Measurements from ENCODE around the gene CTNNA1.
"Not testable (repeated sequence)": the region's sequence is repeated elsewhere in the genome, so short reads cannot be mapped to it uniquely, and the experiment has no call there.

CTNNA1 gene

DNA sequence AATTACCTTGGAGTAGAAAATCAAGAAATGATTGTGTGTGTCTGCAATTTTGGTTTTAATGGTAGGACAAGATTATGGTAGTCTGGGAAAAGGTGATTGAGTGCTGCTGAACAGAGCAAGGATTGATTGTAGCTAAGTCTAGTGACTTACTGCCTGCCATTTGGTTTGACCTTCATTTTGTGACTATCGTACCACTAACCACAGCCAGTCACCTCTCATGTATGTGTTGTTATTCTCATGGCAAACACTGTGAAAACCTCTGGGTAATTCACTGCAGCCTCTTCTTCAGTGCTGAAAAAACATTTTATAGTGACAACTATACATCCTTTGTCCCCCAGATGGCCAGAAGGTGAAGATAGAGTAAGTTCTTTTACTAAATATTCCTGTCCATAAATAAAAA lies 37.5 kb downstream of the CTNNA1 start:
- H3K4me3 ChIP-seq (ENCODE audit: low read length): no peak overlapping the region
- DNase-seq (ENCODE audit: low read depth, low spot score): no peak

DNA sequence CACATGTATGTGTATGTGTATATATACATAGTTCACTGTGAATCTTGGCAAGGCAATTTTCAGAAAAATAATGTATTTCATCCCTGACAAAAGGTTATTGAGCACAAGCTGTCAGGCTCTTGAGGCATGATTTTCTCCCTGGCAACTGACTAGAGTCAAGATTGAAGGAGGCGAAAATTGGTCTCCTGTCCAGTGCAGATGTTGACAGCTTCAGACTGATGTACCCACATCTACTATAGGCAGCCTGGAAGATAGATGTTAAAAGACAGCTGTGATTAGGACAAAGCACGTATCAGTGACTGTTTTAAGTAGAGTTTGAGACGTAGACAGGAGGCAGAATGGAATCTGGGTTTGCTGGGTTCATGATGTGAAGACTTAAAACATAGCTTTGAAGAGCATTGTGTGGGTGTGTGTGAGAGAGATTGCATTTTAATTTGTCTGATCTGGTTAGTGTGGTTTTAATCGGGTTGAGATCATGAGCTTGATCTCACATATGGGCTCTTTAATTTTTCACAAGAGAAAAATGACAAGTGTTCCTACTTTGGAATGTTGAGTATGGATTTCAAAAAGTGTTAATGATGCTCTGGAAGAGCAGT lies 39.1 kb downstream of the CTNNA1 start:
- no peak overlapping the region for H3K4me3 ChIP-seq (ENCODE audit: low read length)
- DNase-seq (ENCODE audit: low read depth, low spot score): peak; percentile 70

DNA sequence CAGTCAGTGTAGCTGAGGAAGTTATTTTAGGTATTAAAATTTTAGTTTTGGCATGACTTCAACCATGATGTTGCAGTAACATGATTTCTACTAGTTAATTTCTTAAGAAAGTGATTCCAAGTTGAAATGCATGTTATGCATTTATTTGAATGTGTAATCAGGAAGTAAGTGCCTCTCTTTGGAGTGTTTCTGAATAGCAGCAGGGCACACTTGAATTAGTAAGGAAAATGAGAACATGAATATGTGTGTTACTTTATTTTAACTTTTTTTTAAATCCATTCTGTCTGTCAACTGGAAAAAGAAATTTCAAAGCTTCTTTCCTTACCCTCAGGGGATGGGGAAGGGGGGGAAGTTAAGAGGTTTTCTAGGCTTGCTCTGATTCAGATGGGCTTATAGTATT lies 40.4 kb downstream of the CTNNA1 start:
- DNase-seq (ENCODE audit: low read depth, low spot score): no peak

DNA sequence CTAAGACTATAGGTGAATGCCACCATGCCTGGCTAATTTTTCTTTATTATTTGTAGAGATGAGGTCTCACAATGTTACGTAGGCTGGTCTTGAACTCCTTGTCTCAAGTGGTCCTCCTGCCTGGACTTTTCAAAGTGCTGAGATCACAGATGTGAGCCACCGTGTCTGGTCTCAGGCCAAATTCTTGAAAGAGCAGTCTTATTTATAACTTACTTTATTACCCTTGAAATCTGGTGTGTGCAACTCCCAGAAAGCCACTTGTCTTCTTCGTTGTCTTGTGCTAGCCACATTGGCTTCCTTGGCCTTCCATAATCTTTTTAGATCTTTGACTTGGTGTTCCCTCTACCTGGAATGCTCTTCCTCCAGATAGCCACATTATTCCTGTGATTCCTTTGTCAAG lies 50.1 kb downstream of the CTNNA1 start:
- no peak overlapping the region for H3K4me3 ChIP-seq (ENCODE audit: low read length)
- DNase-seq (ENCODE audit: low read depth, low spot score): no peak

More for the DNA sequence above, 40.4 kb downstream of the CTNNA1 start:
- no peak overlapping the region for H3K4me3 ChIP-seq (ENCODE audit: low read length)

DNA sequence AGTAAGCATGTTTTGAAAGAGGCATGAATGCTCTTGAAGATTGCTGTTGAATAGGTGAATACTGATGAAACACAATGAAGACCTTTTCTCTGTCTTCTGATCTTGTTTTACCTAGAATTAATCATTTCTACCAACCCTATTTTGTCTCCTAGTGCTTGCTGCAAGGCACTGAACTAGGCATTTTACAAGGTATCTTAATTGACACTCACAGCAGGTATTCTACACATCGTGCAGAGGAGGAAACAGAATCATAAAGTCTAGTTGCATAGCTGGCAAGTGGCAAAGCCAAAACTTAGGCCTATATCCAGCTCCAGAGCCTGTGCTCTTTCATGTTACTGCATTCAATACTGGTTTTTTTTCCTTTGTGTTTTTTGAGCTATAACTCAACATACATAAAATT lies 50.7 kb downstream of the CTNNA1 start:
- H3K4me3 ChIP-seq (ENCODE audit: low read length): no peak overlapping the region
- DNase-seq (ENCODE audit: low read depth, low spot score): no peak

DNA sequence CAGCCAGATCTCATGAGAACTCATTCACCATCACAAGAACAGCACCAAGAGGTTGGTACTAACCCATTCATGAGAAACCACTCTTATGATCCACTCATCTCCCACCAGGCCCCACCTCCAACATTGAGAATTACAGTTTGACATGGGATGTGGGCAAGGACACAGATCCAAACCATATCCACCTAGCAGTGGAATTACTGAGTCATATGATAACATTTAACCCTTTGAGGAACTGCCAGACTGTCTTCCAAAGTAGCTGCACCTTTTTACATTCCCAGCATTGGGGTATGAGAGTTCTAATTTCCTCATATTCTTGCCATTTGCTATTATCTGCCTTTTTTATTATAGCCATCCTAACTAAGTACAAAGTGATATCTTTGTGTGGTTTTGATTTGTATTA lies 51.9 kb downstream of the CTNNA1 start:
- no peak for DNase-seq (ENCODE audit: low read depth, low spot score)
- no peak overlapping the region for H3K4me3 ChIP-seq (ENCODE audit: low read length)

DNA sequence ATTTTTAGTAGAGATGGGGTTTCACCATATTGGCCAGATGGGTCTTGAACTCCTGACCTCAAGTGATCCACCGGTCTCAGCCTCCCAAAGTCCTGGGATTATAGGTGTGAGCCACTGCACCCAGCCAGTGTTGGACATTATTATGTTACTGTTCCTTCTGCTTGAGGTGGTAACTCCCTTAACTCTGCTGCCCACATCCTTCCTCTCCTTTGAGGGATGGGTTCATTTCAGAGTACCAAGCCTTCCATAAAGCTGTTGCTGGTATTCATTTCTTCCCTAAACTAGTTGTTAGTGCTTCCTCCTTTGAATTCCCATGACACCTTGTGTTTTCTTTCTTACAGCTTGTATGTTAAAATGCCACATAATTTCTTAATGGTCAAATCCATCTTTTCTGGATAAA lies 54.0 kb downstream of the CTNNA1 start:
- no peak overlapping the region for H3K4me3 ChIP-seq (ENCODE audit: low read length)
- peak; percentile 35 for DNase-seq (ENCODE audit: low read depth, low spot score)

DNA sequence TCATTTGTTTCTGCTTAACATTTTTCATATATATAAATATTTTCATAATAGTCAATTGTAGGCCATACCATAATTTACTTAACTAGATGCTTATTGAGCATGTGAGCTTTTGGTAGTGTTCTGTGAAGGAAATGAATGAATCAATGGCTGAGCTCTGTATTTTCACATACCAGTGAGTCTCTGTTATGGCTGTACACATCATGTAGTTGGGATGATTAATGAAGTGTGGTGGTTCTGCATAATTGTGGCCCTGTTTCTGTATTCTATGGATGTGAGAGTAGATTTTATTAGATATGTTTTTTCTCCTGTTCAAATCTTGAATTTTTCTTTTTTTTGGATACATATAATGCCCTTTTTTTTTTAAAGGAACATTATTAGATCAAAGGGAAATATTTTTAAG lies 56.2 kb downstream of the CTNNA1 start:
- H3K4me3 ChIP-seq (ENCODE audit: low read length): no peak overlapping the region
- no peak for DNase-seq (ENCODE audit: low read depth, low spot score)

DNA sequence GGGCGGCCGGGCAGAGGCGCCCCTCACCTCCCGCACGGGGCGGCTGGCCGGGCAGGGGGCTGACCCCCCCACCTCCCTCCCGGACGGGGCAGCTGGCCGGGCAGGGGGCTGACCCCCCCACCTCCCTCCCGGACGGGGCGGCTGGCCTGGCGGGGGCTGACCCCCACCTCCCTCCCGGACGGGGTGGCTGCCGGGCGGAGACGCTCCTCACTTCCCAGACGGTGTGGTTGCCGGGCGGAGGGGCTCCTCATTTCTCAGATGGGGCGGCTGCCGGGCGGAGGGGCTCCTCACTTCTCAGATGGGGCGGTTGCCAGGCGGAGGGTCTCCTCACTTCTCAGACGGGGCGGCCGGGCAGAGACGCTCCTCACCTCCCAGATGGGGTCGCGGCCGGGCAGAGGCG lies 57.6 kb downstream of the CTNNA1 start:
- DNase-seq (ENCODE audit: low read depth, low spot score); H3K4me3 ChIP-seq (ENCODE audit: low read length): not testable (repeated sequence)

DNA sequence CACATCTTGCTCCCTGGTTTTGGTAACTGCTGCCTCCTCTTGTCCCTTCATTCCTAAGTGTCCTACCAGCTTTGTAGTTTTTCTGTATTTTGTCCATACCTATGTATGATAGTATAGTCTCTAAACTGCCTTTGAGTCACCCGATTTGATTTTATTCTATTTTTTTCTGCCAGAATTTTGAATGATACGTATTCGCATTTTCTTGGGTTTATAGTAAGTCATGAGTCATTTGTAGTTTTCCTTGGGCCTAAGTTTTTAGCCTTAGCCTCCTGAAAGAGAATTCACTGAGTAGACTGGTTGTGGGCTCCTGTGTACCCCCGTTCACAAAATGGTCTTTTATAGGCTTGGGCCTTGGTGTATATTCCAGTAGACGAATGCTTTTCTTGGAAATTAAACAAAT lies 62.3 kb downstream of the CTNNA1 start:
- no peak overlapping the region for H3K4me3 ChIP-seq (ENCODE audit: low read length)
- no peak for DNase-seq (ENCODE audit: low read depth, low spot score)

DNA sequence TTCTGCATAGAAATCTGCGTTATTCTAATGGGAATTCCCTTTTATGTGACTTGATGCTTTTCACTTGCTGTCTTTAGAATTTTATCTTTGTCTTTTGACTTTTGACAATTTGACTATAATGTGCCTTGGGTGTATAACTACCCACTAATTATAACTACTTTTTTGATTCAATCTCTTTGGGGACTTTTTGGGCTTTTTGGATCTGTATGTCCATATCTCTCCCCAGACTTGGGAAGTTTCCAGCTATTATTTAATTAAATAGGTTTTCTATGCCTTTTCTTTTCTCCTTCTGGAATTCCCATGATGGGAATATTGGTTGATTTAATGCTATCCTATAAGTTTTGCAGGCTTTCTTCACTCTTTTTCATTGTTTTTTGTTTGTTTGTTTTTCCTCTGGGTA lies 64.0 kb downstream of the CTNNA1 start:
- no peak for DNase-seq (ENCODE audit: low read depth, low spot score)
- no peak overlapping the region for H3K4me3 ChIP-seq (ENCODE audit: low read length)

DNA sequence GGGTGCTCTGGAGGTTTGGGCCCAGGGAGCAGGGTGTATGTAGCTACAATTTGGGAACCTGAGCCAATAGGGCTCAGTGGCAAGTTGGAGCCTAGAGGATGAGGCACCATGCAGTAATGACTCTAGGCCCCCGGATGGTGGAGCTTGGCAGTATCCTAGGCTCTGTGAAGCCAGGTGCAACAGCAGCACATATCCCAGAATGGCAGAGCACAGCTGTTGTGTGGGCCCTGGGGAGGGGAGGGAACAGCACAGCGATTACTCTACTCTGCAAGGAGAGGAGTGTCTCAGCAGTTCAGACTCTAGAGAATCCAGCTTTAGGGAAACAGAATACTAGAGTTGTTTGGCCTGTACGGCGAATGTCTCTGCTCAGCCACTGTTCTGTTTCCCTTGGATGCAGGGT lies 65.9 kb downstream of the CTNNA1 start:
- no peak overlapping the region for H3K4me3 ChIP-seq (ENCODE audit: low read length)
- DNase-seq (ENCODE audit: low read depth, low spot score): no peak

DNA sequence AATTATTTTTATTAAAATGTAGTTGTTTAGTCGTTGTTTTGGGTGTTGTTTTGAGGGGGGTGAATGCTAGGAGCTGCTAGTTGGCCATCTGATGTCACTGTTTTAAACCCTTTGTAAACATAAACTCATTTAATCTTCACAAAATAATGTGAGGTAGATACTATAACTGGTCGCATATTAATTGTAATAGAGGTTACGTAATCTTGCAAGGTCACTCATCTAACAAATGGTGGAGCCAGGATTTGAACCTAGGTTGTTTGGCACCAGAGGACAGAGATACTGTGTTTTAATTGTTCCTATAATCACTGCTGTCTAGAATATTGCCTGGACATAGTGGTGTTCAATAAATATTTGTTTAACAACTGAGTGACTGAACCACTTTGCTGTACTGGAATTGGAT lies 67.5 kb downstream of the CTNNA1 start:
- no peak for DNase-seq (ENCODE audit: low read depth, low spot score)
- no peak overlapping the region for H3K4me3 ChIP-seq (ENCODE audit: low read length)

DNA sequence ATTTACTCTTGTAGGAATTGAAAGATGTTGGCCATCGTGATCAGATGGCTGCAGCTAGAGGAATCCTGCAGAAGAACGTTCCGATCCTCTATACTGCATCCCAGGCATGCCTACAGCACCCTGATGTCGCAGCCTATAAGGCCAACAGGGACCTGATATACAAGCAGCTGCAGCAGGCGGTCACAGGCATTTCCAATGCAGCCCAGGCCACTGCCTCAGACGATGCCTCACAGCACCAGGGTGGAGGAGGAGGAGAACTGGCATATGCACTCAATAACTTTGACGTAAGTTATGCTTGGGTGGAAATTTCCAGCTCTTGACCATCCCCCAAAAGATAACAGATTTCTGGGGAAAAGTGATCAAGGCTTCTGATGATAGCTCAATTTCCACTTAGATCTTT lies 71.3 kb downstream of the CTNNA1 start:
- DNase-seq (ENCODE audit: low read depth, low spot score): no peak

DNA sequence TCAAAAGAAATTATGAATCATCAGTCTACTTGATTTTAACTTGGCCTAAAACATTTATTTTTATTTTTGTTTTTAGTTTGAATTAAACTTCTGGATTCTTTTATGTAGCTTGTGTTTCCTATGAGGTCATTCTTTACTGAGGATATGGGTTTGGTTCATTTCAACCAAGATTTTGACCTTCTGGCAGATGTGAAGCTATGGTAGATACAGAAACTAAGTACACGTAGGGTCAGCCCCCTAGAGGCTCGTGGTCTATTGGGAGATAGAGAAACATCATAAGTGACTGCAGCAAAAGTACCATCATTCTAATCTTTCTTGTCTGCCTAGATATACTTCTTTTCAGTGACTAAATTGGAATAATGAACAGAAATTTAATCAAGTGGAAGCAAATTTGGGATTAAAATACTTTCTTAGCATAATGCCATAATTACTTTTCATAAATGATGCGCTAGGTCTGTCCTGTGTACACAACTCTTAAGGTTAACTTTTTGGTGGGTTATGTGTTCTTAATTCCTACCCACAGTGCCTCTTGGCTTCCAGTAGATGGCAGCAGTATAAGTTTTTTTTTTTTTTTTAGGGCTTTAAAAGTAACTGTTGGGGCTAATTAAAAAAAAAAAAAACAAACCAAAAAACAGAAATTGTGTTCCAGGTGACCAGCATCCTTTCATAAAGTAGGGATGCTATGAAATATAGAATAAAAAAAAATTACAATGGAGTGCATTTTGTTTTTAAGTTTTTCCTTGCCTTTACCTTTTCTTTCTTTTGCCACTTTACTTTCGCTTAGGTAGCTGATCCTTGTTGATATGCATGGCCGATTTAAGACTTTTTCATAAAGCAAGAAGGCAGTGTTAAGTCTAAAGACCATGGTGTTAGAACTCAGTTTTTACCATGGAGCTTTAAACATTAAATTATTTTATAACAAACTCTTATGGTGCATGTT lies 72.0 kb downstream of the CTNNA1 start:
- peak; percentile 21 for DNase-seq (ENCODE audit: low read depth, low spot score)
- no peak overlapping the region for H3K4me3 ChIP-seq (ENCODE audit: low read length)

More for the DNA sequence above, 71.3 kb downstream of the CTNNA1 start:
- no peak overlapping the region for H3K4me3 ChIP-seq (ENCODE audit: low read length)

DNA sequence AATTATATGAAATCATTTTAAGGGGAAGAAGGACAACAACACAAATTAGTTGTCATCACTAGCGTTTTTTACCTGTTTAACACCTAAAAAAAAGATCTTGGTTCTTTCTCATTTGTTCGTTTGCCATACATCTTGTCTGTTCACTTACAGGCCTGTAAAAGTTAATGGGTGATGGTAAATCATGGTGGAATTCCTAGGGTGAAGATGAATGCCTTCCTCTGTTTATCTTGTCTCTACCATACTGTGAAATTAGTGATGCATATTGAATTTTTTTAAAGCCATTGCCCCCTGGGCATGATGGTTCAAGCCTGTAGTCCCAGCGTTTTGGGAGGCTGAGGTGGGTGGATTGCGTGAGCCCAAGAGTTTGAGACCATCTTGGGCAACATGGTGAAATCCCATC lies 75.3 kb downstream of the CTNNA1 start:
- DNase-seq (ENCODE audit: low read depth, low spot score): no peak
- H3K4me3 ChIP-seq (ENCODE audit: low read length): no peak overlapping the region

DNA sequence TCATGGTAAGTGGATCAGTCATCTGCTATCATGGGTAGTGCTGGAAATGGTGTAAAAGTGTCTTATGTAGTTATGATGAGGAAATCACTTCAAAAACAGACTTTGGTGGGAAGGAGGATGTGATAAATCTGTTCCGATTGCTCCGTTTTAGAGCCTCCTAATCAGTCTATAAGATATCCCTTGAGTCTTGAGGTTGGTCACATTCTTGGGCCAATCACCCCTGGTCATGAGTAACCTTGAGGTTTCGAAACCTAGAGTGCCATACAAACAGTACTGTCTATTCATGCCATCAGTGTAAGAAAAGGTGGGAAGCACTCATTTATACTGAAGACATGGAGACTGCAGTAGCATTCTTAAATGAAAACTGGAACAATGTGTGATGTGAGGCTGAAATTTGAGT lies 76.1 kb downstream of the CTNNA1 start:
- DNase-seq (ENCODE audit: low read depth, low spot score): no peak

DNA sequence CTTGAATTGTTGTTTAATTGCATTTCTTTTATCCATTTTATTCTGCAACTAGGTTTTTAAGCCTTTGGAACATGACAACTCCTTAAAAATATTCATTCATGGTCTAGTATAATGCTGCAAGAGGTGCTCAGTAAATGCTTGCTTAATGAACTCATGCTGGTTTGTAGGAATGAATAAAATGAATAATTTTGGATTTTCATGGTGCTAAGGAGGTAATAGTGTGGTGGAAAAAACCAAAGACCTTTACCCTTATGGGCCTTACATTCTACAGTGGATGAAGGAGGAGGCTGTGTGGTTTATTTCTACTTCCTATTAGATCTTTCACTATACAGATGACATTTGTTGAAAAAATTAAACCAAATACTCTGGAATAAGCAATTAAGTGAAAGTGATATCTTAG lies 78.5 kb downstream of the CTNNA1 start:
- no peak overlapping the region for H3K4me3 ChIP-seq (ENCODE audit: low read length)
- no peak for DNase-seq (ENCODE audit: low read depth, low spot score)

More for the DNA sequence above, 76.1 kb downstream of the CTNNA1 start:
- no peak overlapping the region for H3K4me3 ChIP-seq (ENCODE audit: low read length)

DNA sequence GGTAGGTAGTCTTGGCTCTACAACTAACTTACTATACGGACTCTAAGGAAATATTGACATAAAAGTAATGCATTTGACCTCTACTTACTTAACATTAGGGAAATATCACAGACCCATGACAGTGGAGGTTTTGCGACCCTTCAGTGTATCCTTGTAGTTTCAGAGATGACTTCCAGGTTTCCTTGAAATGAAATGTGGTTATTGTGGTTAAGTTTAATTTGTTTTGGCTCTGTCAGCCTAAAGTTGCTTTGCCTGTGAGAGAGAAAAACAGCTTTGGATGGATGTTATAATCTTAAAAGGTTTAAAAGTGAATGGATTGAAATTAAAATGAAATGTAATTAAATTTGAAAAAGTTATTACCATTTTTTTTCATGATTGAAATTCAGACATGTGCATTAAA lies 79.0 kb downstream of the CTNNA1 start:
- H3K4me3 ChIP-seq (ENCODE audit: low read length): no peak overlapping the region
- DNase-seq (ENCODE audit: low read depth, low spot score): no peak

DNA sequence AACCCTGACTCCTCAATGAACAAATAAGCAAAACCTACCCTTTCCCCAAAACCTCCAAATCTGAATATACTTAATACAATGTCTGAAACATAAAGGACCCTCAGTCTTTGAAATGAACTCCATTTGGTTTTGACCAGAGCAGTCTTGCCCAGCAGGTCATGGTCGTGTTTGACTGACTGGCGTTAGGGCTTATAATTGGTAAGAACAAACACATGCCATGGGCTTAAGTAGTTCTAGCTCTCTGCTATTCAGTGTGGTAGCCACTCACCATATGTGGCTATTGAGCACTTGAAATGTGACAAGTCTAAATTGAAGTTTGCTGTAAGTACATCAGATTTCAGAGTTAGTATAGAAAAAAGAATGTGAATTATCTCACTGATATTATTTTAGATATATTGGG lies 79.9 kb downstream of the CTNNA1 start:
- DNase-seq (ENCODE audit: low read depth, low spot score): no peak
- H3K4me3 ChIP-seq (ENCODE audit: low read length): no peak overlapping the region
